Cortex of kidney (tissue), 1 donor: ENCODE measurements around the gene TMOD1.

ENCODE experiments used
- DNase-seq: peaks from one replicate; lab custom pipeline; 2025; lab: John Stamatoyannopoulos, UW

The TMOD1 gene

GRCh38 chr9:97547098-97547829, 45.8 kb downstream of the TMOD1 start:
- no peak for DNase-seq

DNA sequence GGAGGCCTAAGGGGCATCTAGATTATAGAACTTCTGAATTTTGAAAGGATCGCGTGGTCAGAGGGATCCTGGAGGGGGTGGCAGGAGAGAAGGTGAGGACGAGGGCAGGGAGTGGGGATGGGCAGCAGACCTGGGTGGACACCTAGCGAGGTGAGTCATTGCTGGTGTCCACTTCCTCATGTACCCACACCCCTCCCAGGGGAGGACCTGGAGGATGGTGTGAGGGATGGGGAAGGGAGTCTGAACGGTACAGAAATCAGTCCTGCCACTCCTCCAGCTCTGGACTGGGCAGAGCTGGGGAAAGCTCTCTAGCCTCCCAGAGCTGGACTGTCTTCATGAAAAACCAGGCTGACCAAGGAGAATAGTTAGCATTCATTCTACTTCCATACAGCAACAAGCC, 46.9 kb downstream of the TMOD1 start:
- no peak for DNase-seq

GRCh38 chr9:97548819-97549540, 47.5 kb downstream of the TMOD1 start:
- no peak for DNase-seq

DNA sequence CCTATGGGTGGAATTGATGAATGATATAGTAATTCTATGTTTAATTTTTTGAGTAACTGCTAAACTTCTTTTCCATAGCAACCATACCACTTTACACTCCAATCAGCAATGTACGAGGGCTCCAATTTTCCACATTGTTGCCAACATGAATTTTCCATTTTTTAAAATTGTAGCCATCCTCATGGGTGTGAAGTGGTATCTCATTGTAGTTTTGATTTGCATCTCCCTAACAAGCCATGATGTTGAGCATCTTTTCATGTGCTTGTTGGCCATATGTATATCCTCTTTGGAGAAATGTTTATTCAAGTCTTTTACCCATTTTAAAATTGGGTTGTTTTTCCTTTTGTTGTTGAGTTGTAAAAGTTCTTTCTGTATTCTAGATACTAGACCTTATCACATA, 48.9 kb downstream of the TMOD1 start:
- no peak for DNase-seq

DNA sequence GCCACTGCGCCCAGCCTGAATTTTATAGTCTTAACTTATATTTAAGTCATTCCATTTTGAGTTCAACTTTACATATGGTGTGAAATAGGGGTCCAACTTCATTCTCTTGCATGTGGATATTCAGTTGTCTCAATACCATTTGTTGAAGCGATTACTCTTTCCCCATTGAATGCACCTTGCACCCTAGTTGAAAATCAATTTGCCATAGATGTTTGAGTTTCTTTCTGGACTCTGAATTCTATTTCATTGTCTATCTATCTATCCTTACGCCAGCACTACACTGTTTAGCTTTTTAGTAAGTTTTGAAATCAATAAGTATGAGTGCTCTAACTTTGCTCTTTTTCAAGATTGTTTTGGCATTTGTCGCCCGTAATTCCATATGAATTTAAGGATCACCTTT, 49.8 kb downstream of the TMOD1 start:
- DNase-seq: no peak

DNA sequence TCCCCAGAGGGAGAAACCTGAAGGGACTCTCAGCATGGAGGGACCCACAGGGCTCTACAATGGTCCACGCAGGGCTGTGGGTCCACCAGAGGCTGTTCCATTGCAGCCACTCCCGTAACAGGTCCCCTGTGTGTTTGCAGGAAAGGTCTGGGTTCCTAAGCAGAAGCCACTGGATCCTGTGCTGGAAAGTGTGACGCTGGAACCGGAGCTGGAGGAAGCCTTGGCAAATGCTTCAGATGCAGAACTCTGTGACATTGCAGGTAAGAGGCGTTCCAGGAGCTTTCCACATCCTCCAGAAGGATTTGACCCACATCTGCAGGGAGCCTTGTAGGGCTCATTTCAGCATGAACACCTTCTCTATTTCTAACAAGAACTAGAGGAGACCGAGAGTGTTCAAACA, 51.7 kb downstream of the TMOD1 start:
- no peak for DNase-seq

- DNase-seq: no peak
Observed at GRCh38 chr9:97553841-97554240, 52.4 kb downstream of the TMOD1 start.

DNA sequence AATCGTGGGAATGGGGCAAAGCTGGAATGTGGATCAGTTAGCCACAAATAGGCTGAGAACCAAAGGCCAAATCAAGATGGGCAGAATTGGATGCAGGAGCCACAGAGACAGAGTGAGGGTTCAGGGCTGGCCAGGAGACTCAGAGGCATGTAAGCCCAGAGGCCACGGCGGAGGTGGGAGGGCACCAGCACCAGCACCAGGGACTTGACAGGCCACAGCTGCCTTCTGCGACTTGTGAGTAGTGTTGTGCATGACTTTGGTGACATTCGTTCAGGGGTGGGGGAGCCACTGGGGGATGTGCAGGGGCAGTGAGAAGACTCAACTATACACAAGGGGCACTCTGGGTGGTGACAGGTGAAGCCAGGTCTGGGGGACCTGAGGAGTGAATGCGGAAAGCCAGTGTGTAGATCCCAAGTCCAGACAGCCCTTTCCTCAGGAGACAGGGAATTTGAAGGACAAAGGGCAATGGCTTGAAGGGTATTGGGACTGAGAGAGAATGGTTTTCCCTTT, 53.2 kb downstream of the TMOD1 start:
- DNase-seq: no peak

DNA sequence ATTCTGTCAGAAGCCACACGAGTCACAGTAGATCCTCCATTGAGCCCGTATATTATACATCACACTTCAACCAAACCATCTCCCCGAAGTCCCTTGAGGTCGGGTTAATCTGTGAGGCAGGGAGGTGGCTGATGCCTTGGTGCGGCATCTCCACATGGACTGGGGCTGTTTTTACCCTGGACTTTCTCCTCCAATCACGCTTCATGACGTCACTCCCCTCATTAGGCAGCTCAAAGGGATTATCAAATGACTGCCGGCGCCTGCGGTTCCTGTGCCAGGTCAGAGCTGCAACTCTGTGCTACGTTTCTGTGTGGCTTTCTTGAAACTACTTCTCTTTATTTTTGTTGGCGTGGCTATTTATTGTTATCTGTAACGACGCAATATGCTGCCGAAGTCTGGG, 53.7 kb downstream of the TMOD1 start:
- no peak for DNase-seq

DNA sequence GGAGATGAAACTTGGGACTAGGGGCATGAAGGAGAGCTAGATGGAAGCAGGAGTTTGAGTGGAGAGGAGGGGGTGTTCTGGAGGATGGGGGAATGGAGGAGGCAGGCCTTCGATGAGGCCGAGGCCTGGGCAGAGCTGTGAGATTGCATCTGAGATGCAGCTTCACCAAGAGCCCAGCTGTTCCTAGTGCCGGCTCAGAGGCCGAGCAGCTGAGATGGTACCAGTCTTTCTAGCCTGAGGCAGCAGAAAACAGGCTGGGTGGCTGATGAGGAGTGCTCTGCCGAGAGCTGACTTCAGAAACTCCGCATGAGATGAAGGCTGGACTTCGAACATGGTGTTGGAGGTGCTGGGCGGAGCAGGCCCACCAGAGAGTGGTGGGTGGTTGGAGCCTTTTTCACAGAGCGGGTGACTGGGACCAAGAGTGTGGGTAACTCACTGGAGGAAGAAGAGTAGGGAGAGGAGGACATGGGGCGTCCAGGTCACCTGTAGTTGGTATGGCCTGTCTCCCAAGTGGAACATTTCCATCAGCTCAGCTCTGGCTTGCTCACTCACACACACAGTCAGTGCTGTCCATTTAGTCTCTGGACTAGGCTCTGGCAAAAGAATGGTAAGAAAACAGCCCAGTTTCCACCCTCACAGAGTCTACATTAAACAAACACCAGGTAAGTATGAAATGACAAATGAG, 54.7 kb downstream of the TMOD1 start:
- DNase-seq: no peak

- no peak for DNase-seq
Observed at GRCh38 chr9:97556721-97557605, 55.5 kb downstream of the TMOD1 start.

GRCh38 chr9:97557606-97558095, 56.2 kb downstream of the TMOD1 start:
- DNase-seq: no peak

DNA sequence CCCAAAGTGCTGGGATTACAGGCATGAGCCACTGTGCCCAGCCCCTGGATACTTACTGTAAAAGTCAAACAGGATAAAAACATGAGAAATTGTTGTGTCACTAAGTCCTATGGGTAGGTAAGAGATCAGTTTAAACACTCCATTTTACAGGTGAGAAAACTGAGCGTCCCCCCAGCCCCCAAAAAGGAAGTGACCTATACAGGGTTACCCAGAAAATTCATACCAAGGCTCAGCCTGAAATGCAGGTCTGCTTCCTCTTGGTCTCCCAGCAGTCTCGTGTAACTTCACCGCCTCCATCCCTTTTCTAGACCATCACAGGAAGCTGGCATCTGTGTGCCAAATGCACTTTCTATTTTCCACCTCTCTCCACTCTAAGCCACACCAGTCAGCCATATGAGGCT, 57.2 kb downstream of the TMOD1 start:
- no peak for DNase-seq

DNA sequence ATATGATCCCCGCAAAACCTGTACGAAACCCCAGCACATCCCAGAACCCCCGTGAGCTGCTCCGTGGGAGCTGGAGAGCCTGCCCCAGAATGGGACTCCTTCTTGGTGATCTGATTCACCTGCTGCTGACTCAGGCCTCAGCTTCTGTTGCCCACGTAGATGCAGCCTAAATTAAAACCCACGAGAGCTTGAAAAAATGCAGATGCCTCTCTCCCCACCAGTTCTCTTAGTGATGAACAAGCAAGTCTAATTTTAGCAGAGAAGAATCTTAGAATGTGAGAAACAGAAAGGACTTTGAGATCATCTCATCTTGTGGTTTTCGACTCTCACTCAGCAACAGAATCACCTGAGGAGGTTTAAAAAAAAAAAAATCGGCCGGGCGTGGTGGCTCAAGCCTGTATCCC, 57.6 kb downstream of the TMOD1 start:
- DNase-seq: no peak

GRCh38 chr9:97560154-97560553, 58.7 kb downstream of the TMOD1 start:
- no peak for DNase-seq

DNA sequence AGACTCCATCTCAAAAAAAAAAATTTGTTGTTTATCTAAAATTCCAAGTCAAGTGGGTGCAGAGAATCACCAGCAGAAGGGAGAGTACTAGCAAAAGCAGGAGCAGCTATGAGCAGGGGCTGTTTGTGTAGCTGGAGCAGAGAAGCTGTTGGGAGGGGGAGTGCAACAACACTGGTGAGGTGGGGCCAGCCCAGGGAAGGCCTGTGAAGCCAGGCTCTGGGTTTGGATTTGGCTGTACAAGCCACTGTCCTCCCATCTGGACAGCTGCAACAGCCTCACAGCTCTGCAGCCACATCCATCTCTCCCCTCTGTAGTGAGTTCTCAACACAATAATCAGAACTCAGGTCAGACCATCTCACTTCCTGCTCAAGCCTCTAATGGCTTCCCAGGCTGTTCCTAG, 59.4 kb downstream of the TMOD1 start:
- no peak for DNase-seq

- no peak for DNase-seq
Observed at GRCh38 chr9:97561501-97561900, 60.0 kb downstream of the TMOD1 start.

GRCh38 chr9:97562542-97562941, 61.1 kb downstream of the TMOD1 start:
- DNase-seq: no peak

DNA sequence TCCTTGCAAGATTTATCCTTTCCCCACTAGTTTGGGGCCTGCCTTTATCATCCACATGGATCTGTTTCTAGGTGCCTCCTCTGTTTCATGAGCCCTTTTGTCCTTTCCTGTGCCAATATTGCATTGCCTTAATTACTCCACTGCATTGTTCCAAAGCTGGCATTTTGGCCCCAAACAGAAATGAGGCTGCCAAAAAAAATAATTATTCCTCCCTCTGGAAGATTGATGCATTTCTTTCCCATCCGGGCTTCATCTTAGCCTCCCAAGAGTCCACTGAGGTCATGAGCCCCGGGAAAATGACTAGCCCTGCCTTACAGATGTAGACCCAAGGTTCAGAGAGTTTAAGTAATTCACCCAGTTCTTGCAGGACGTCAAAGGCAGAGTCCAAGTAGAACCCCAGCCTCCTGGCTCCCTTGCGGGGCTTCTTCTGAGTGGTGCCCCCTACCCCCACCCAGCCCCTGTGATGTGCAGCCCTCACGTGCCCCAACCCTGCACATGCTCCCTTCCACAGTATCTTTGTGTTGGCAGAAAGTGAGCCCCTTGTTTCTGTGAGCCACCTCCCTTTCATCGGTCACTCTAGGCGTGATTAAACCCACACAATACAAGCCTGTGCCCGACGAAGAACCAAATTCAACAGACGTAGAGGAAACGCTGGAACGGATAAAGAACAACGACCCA, 62.1 kb downstream of the TMOD1 start:
- DNase-seq: no peak

DNA sequence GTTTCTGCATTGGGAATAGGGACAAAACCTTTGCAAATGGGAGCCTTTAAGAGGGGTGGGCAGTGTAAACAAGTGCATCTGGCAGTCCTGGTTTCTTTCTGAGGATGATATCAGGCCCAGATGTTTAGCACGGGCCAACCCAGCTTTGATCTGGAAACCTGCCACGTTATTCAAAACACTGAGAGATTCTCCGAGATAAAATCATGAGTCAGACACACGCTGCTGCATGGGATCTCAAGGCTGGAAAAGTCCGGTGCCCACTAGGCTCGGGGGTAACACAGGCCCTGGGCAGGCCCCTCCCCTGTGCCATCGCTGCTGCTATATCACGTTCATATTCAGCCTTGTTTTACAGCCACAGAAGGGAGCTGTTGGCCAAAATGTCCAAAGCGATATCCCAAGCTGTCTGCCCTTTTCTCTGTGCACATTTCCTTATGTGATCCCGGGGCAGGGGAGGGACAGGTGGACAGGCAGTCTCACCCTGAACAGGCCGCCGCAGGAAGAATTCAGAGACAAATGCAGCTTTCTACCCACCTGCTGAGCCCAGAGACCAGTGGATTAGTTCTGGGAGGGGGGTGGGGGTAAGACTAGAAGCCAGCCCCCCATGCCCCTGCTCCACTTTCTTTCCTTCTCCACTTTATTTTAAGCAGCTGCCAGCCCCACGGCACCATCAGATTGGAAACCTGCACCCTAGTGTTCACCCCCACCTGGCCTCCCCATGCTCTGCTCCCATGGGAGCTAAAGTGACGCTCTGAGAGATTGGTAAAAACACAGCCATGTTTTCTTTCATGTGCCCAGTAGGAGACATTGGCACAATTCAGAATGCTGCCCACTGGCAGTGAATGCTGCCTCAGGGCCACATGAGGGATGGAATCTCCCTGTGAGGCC, 63.1 kb downstream of the TMOD1 start:
- DNase-seq: no peak
